HG03575 (cell line): ENCODE results near the gene SLC16A3.

Experiments used
- ATAC-seq: cut with Tn5 transposase; IDR thresholded peaks from one replicate; pipeline ENCODE4 v1.9.1; 2021; ENCODE audit not compliant: unreplicated experiment, insufficient number of reproducible peaks, low FRiP score; ENCODE audit errors: extremely low read depth

SLC16A3 gene

GRCh38 chr17:82219753-82220709 lies 8.8 kb upstream of the SLC16A3 start:
- no peak for ATAC-seq

GRCh38 chr17:82221341-82221902 lies 7.4 kb upstream of the SLC16A3 start:
- ATAC-seq, result no peak

- no peak for ATAC-seq
Measured at GRCh38 chr17:82222816-82223215, 6.0 kb upstream of the SLC16A3 start.

GRCh38 chr17:82223517-82223916 lies 5.3 kb upstream of the SLC16A3 start:
- no peak for ATAC-seq

GRCh38 chr17:82224666-82225065 lies 4.2 kb upstream of the SLC16A3 start:
- ATAC-seq, result no peak

GRCh38 chr17:82225368-82226029 lies 3.3 kb upstream of the SLC16A3 start:
- no peak for ATAC-seq

GRCh38 chr17:82226146-82226808 lies 2.6 kb upstream of the SLC16A3 start:
- ATAC-seq, result no peak

- no peak for ATAC-seq
Measured at GRCh38 chr17:82226809-82227628, 1.8 kb upstream of the SLC16A3 start.

- ATAC-seq, result no peak
Measured at GRCh38 chr17:82227629-82228277, 1.1 kb upstream of the SLC16A3 start.

GRCh38 chr17:82228278-82228841 lies 482 bp upstream of the SLC16A3 start:
- ATAC-seq, result no peak

GRCh38 chr17:82229698-82230608 lies 1.1 kb downstream of the SLC16A3 start:
- no peak for ATAC-seq

GRCh38 chr17:82230609-82231311 lies 1.9 kb downstream of the SLC16A3 start:
- no peak for ATAC-seq

GRCh38 chr17:82231312-82231561 lies 2.4 kb downstream of the SLC16A3 start:
- ATAC-seq, result no peak

- ATAC-seq, result no peak
Measured at GRCh38 chr17:82231562-82232321, 2.9 kb downstream of the SLC16A3 start.

GRCh38 chr17:82232322-82232820 lies 3.5 kb downstream of the SLC16A3 start:
- no peak for ATAC-seq
